Mesendoderm (in vitro differentiated cells): ENCODE results near the gene THOP1.

Source experiments
- DNase-seq: peaks from one replicate; pipeline ENCODE4 v3.0.0; 2013
- H2AK5ac ChIP-seq: 2 replicates; pipeline ENCODE4 v1.6.1; 2013; ENCODE audit warnings: low read length, inconsistent platforms
- H2BK120ac ChIP-seq: 2 replicates; pipeline ENCODE4 v1.6.1; 2013; ENCODE audit warnings: low read depth, mild to moderate bottlenecking, low read length, moderate library complexity, mixed read lengths
- H2BK15ac ChIP-seq: replicated peaks from 2 replicates; pipeline ENCODE4 v1.6.1; 2013; ENCODE audit warnings: low read depth, mild to moderate bottlenecking, moderate library complexity
- H2BK5ac ChIP-seq: 2 replicates; pipeline ENCODE4 v1.6.1; 2013; ENCODE audit warnings: low read length, inconsistent platforms
- H3K18ac ChIP-seq: 2 replicates; pipeline ENCODE4 v1.6.1; 2013; ENCODE audit warnings: mild to moderate bottlenecking, low read length, mixed read lengths
- H3K23ac ChIP-seq: one replicate; pipeline ENCODE4 v1.6.1; 2013; ENCODE audit warnings: low read length
- H3K27ac ChIP-seq: 2 replicates; pipeline ENCODE4 v1.5.1; 2013; ENCODE audit warnings: low read depth, mild to moderate bottlenecking, inconsistent platforms, low read length, moderate library complexity
- H3K27me3 ChIP-seq: 2 replicates; pipeline ENCODE4 v1.6.1; 2013; ENCODE audit warnings: low read length, control low read depth, mild to moderate bottlenecking, inconsistent platforms; ENCODE audit not compliant: insufficient read depth, poor library complexity
- H3K36me3 ChIP-seq: 2 replicates; pipeline ENCODE4 v1.6.1; 2013; ENCODE audit warnings: low read length, inconsistent platforms; ENCODE audit not compliant: control insufficient read depth, insufficient read depth
- H3K4ac ChIP-seq: one replicate; pipeline ENCODE4 v1.6.1; 2013; ENCODE audit warnings: low read depth, mild to moderate bottlenecking, low read length, moderate library complexity
- H3K4me1 ChIP-seq: 2 replicates; pipeline ENCODE4 v1.6.1; 2013; ENCODE audit warnings: low read depth, low read length, inconsistent platforms; ENCODE audit not compliant: control insufficient read depth
- H3K4me2 ChIP-seq: 2 replicates; pipeline ENCODE4 v1.6.1; 2013; ENCODE audit warnings: low read length
- H3K4me3 ChIP-seq: 2 replicates; pipeline ENCODE4 v1.5.1; 2013; ENCODE audit warnings: mild to moderate bottlenecking, low read length
- H3K56ac ChIP-seq: one replicate; pipeline ENCODE4 v1.6.1; 2013; ENCODE audit warnings: low read length
- H3K79me1 ChIP-seq: 2 replicates; pipeline ENCODE4 v1.6.1; 2013; ENCODE audit warnings: low read length, inconsistent platforms
- H3K79me2 ChIP-seq: 2 replicates; pipeline ENCODE4 v1.6.1; 2013; ENCODE audit warnings: mild to moderate bottlenecking, low read length; ENCODE audit not compliant: control insufficient read depth, insufficient read depth
- H3K9ac ChIP-seq: 2 replicates; pipeline ENCODE4 v1.6.1; 2013; ENCODE audit warnings: low read length, inconsistent platforms
- H4K5ac ChIP-seq: one replicate; pipeline ENCODE4 v1.6.1; 2013; ENCODE audit warnings: low read length
- H4K8ac ChIP-seq: one replicate; pipeline ENCODE4 v1.6.1; 2013; ENCODE audit warnings: low read depth, mild to moderate bottlenecking, control low read depth, low read length, moderate library complexity
- WGBS: extraction: QIAGEN DNeasy Blood & Tissue Kit; methylation state at CpG from one replicate; pipeline ENCODE4 v1.1.7; 2013; ENCODE audit warnings: low lambda C conversion rate, missing lambda C conversion rate; ENCODE audit not compliant: insufficient coverage; ENCODE audit errors: extremely low coverage; 5-methylcytosine and 5-hydroxymethylcytosine counted together

THOP1 gene

DNA sequence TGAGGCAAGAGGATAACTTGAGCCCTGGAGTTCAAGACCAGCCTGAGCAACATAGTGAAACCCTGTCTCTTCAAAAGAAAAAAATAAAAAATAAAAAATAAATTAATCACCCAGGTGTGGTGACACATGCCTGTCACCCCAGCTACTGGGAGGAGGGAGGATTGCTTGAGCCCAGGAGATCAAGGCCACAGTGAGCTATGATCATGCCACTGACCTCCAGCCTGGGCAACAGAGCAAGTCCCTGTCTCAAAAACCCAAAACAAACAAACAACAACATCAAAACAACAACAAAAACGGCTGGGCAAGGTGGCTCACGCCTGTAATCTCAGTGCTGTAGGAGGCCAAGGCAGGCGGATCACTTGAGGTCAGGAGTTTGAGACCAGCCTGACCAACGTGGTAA lies 41.2 kb upstream of the THOP1 start:
- Histone ChIP-seq H2BK5ac (no peak overlapping the region), H3K18ac (no peak overlapping the region), H2BK120ac (no peak overlapping the region), H3K27me3 (peaks cover 2% of the 10 kb centered on the region), H3K56ac (no peak overlapping the region), H3K4me3 (no peak overlapping the region), H2BK15ac (no peak overlapping the region), H3K4ac (no peak overlapping the region), H2AK5ac (no peak overlapping the region), H3K4me1 (no peaks in the 10 kb centered on the region), H3K27ac (no peak overlapping the region), H3K79me1 (no peaks in the 10 kb centered on the region), H3K4me2 (no peak overlapping the region), H4K5ac (no peak overlapping the region), H3K36me3 (no peaks in the 10 kb centered on the region), H3K9ac (no peak overlapping the region), H3K23ac (no peak overlapping the region), H4K8ac (no peak overlapping the region), H3K79me2 (no peaks in the 10 kb centered on the region)
- DNase-seq = no peak
- WGBS = no CpG with 5 or more reads among the region's 4 CpGs

DNA sequence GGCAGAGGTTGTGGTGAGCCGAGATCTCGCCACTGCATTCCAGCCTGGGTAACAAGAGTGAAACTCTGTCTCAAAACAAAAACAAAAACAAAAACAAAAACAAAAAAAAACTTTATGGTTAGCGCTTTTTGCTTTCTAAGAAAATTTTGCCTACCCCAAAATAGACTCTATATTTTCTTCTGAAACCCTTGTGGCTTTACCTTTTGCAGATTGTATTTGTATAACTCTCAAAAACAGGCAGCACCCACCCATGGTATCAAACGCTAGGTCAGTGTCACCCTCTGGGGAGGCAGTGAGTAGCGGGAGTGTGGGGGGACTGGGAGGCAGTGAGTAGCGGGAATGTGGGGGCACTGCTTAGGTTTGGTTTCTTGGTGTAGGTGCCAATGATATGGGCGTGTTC lies 38.0 kb upstream of the THOP1 start:
- Histone ChIP-seq H2BK5ac (no peak overlapping the region), H3K36me3 (no peaks in the 10 kb centered on the region), H3K23ac (no peak overlapping the region), H3K9ac (no peak overlapping the region), H3K56ac (no peak overlapping the region), H2BK15ac (no peak overlapping the region), H3K4me1 (no peaks in the 10 kb centered on the region), H3K18ac (no peak overlapping the region), H2BK120ac (no peak overlapping the region), H3K4me3 (no peak overlapping the region), H3K79me1 (no peaks in the 10 kb centered on the region), H3K27ac (no peak overlapping the region), H4K5ac (no peak overlapping the region), H3K4ac (no peak overlapping the region), H2AK5ac (no peak overlapping the region), H3K27me3 (peaks cover 2% of the 10 kb centered on the region), H4K8ac (no peak overlapping the region), H3K79me2 (no peaks in the 10 kb centered on the region), H3K4me2 (no peak overlapping the region)
- no peak for DNase-seq
- no CpG with 5 or more reads among the region's 7 CpGs for WGBS

DNA sequence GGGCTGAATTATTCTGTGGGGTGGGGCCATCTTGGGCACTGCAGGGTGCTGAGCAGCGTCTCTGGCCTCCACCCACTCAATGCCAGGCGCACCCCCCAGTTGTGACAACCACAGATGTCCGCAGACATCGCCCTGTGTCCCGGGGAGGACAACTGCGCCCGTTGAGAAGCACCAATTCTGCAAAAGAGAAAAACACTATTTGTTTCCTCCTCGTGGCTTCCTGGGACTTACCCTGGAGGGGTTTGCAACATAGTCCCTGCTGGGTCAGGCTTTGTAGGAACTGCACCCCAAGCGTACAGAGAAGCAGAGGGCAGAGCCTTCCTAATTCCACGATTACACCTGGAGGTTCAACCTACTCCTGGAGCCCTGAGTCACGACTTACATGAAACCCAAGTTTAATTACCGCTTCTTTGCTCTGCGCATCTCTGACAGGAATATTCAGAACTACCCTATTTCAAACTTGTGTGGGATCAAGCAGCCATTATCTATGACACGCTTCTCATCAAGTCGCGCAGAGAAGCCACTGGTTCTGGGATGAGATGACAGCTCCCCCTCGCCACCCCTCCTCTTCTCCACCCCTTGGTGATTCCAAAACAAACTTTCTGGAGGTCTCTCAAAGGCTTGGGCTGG lies 34.4 kb upstream of the THOP1 start:
- Histone ChIP-seq H3K79me2 (no peaks in the 10 kb centered on the region), H3K27ac (no peak overlapping the region), H2BK120ac (no peak overlapping the region), H3K4me3 (no peak overlapping the region), H3K23ac (no peak overlapping the region), H3K27me3 (no peaks in the 10 kb centered on the region), H3K9ac (no peak overlapping the region), H2BK15ac (no peak overlapping the region), H3K79me1 (no peaks in the 10 kb centered on the region), H2AK5ac (no peak overlapping the region), H3K56ac (no peak overlapping the region), H2BK5ac (no peak overlapping the region), H4K5ac (no peak overlapping the region), H3K4me1 (no peaks in the 10 kb centered on the region), H3K18ac (no peak overlapping the region), H4K8ac (no peak overlapping the region), H3K4me2 (no peak overlapping the region), H3K36me3 (peaks cover 5% of the 10 kb centered on the region), H3K4ac (no peak overlapping the region)
- no peak for DNase-seq
- WGBS = no CpG with 5 or more reads among the region's 17 CpGs

DNA sequence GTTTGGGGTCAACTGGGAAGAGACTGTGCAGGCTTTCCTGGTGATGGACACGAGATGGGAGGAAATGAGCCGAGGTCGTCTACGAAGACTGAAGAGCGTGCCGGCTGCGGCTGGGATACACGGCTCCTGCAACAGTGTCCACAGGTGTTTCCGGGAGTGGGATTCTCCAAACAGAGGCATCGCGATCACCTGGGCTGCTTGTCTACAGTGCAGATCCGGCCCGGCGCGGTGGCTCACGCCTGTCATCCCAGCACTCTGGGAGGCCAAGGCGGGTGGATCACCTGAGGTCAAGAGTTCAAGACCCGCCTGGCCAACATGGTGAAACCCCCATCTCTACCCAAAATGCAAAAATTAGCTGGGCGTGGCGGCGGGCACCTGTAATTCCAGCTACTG lies 33.9 kb upstream of the THOP1 start:
- Histone ChIP-seq H4K5ac (no peak overlapping the region), H2BK5ac (no peak overlapping the region), H4K8ac (no peak overlapping the region), H2BK15ac (no peak overlapping the region), H2BK120ac (no peak overlapping the region), H3K18ac (no peak overlapping the region), H3K9ac (no peak overlapping the region), H3K27me3 (no peaks in the 10 kb centered on the region), H2AK5ac (no peak overlapping the region), H3K27ac (no peak overlapping the region), H3K4me3 (no peak overlapping the region), H3K56ac (no peak overlapping the region), H3K79me2 (no peaks in the 10 kb centered on the region), H3K79me1 (no peaks in the 10 kb centered on the region), H3K4me2 (no peak overlapping the region), H3K23ac (no peak overlapping the region), H3K36me3 (peaks cover 6% of the 10 kb centered on the region), H3K4me1 (no peaks in the 10 kb centered on the region), H3K4ac (no peak overlapping the region)
- no peak for DNase-seq
- no CpG with 5 or more reads among the region's 21 CpGs for WGBS

DNA sequence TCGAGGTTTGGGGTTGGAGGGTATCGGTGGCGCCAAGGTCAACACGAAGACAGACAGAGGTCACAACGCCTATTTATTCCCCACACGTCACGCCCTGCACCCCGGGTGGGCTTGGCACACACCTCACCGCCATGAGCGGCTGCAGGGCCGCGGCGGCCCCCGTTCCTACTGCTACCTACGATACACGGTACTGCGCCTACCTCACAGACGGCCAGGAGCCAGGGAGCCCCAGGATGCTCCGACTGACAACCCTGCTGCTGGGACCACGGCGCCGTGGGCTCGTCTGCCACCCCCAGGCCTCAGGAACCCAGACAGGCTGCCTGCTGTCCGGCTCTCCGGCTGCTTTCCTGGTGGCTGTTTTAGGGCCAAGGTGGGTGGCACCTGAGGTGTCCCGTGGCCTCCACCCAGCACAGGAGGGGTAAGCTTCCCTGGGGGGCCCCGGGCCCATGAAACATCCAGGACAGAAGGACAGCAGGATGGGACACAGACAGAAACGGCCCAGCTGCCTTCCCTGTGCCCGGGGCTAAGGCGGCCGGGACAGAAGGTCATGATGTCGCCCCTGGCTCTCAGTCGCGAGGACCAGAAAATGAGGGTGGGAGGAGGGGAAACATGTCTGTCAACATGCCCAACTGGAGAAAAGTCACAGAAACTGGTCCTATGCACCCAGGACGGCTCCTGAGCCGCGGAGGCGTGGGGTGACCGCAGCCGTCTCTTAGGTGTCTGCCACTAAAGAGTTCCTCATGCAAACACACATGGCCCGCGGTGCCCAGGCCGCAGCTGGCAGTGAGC lies 30.4 kb upstream of the THOP1 start:
- H3K27ac ChIP-seq = no peak overlapping the region
- H2BK120ac ChIP-seq = no peak overlapping the region
- H3K79me2 ChIP-seq = no peaks in the 10 kb centered on the region
- H2BK15ac ChIP-seq = no peak overlapping the region
- no peak overlapping the region for H2AK5ac ChIP-seq
- DNase-seq = no peak
- H3K79me1 ChIP-seq = no peaks in the 10 kb centered on the region
- no peaks in the 10 kb centered on the region for H3K27me3 ChIP-seq
- no peak overlapping the region for H2BK5ac ChIP-seq
- no peak overlapping the region for H4K8ac ChIP-seq
- H3K36me3 ChIP-seq = peaks cover 12% of the 10 kb centered on the region
- no CpG with 5 or more reads among the region's 43 CpGs for WGBS
- H3K4me2 ChIP-seq = no peak overlapping the region
- H4K5ac ChIP-seq = no peak overlapping the region
- no peak overlapping the region for H3K18ac ChIP-seq
- H3K23ac ChIP-seq = no peak overlapping the region
- no peaks in the 10 kb centered on the region for H3K4me1 ChIP-seq
- no peak overlapping the region for H3K9ac ChIP-seq
- H3K4ac ChIP-seq = no peak overlapping the region
- H3K56ac ChIP-seq = no peak overlapping the region
- H3K4me3 ChIP-seq = no peak overlapping the region

DNA sequence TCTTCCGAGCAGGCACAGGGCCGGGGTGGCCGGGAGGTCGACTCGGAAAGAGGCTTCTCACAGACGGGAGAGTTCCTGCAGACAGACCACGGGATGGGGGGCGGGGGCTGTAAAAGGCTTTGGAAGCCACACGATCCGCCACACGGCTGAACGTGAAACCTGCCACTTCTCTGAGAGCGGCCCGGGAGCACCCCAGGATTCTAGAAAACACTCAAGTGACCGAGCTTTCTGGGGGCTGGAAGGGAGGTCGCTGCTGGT lies 29.9 kb upstream of the THOP1 start:
- H2BK120ac ChIP-seq = no peak overlapping the region
- H3K4me3 ChIP-seq = no peak overlapping the region
- no peak overlapping the region for H3K18ac ChIP-seq
- no peaks in the 10 kb centered on the region for H3K27me3 ChIP-seq
- H3K4me2 ChIP-seq = no peak overlapping the region
- no peaks in the 10 kb centered on the region for H3K79me1 ChIP-seq
- no peak overlapping the region for H3K27ac ChIP-seq
- no peaks in the 10 kb centered on the region for H3K4me1 ChIP-seq
- no peak overlapping the region for H4K5ac ChIP-seq
- no peak overlapping the region for H3K56ac ChIP-seq
- no peak overlapping the region for H3K9ac ChIP-seq
- no peak overlapping the region for H4K8ac ChIP-seq
- H3K79me2 ChIP-seq = no peaks in the 10 kb centered on the region
- no peak for DNase-seq
- no peak overlapping the region for H2BK5ac ChIP-seq
- no peak overlapping the region for H3K4ac ChIP-seq
- H3K23ac ChIP-seq = no peak overlapping the region
- H2AK5ac ChIP-seq = no peak overlapping the region
- H3K36me3 ChIP-seq = peaks cover 12% of the 10 kb centered on the region
- H2BK15ac ChIP-seq = no peak overlapping the region
- WGBS = no CpG with 5 or more reads among the region's 16 CpGs
